Measurements from ENCODE around the gene P3H2.

P3H2 gene

GRCh38 chr3:190124067-190124466 is 3.4 kb upstream of the P3H2 start:
- TF ChIP-seq CTCF (IDR thresholded peaks at IDR 0.05; ENCODE audit: low read depth, low read length), result no peak
- DNase-seq (ENCODE audit: extremely low read depth, low read depth), result no peak

- no peak for DNase-seq (ENCODE audit: extremely low read depth, low read depth)
- no peak for TF ChIP-seq CTCF (IDR thresholded peaks at IDR 0.05; ENCODE audit: low read depth, low read length)
Observed at GRCh38 chr3:190122198-190122771, 1.6 kb upstream of the P3H2 start.

- TF ChIP-seq CTCF (IDR thresholded peaks at IDR 0.05; ENCODE audit: low read depth, low read length), result no peak
- no peak for DNase-seq (ENCODE audit: extremely low read depth, low read depth)
Observed at GRCh38 chr3:190121383-190121782, 686 bp upstream of the P3H2 start.

GRCh38 chr3:190121061-190121377 is 322 bp upstream of the P3H2 start:
- DNase-seq (ENCODE audit: extremely low read depth, low read depth), result no peak
- no peak for TF ChIP-seq CTCF (IDR thresholded peaks at IDR 0.05; ENCODE audit: low read depth, low read length)

- no peak for TF ChIP-seq CTCF (IDR thresholded peaks at IDR 0.05; ENCODE audit: low read depth, low read length)
- DNase-seq (ENCODE audit: extremely low read depth, low read depth), result no peak
Observed at GRCh38 chr3:190119461-190120268, 1.0 kb downstream of the P3H2 start.

- TF ChIP-seq CTCF (IDR thresholded peaks at IDR 0.05; ENCODE audit: low read depth, low read length), result no peak
- no peak for DNase-seq (ENCODE audit: extremely low read depth, low read depth)
Observed at GRCh38 chr3:190118438-190118837, 2.3 kb downstream of the P3H2 start.

GRCh38 chr3:190117981-190118380 is 2.7 kb downstream of the P3H2 start:
- no peak for TF ChIP-seq CTCF (IDR thresholded peaks at IDR 0.05; ENCODE audit: low read depth, low read length)
- no peak for DNase-seq (ENCODE audit: extremely low read depth, low read depth)
